ENCODE measurements around the gene SEMA3A.
"Not testable (repeated sequence)": the region's sequence is repeated elsewhere in the genome, so short reads cannot be mapped to it uniquely, and the experiment has no call there.

Gene SEMA3A

DNA sequence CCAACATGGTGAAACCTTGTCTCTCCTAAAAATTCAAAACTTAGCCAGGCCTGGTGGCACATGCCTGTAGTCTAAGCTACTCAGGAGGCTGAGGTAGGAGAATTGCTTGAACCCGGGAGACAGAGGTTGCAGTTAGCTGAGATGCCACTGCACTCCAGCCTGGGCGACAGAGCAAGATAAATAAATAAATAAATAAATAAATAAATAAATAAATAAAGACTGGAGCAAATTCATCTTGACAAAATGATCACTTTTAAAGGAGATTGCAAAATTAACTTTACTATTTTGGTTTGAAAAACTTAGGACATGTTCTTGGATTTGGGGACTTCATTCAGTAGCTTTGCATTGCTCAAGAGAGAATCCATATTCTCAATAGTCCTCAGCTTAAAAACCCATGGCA lies 137.0 kb downstream of the SEMA3A start:
- no peak for DNase-seq

GRCh38 chr7:84055904-84056605 lies 138.5 kb downstream of the SEMA3A start:
- DNase-seq: no peak

DNA sequence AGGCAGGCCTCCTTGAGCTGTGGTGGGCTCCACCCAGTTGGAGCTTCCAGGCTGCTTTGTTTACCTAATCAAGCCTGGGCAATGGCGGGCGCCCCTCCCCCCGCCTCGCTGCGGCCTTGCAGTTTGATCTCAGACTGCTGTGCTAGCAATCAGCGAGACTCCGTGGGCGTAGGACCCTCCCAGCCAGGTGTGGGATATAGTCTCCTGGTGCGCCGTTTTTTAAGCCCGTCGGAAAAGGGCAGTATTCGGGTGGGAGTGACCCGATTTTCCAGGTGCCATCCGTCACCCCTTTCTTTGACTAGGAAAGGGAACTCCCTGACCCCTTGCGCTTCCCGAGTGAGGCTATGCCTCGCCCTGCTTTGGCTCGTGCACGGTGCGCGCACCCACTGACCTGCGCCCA lies 139.4 kb downstream of the SEMA3A start:
- not testable (repeated sequence) for DNase-seq

- DNase-seq: no peak
Observed at GRCh38 chr7:84049071-84049836, 145.3 kb downstream of the SEMA3A start.

DNA sequence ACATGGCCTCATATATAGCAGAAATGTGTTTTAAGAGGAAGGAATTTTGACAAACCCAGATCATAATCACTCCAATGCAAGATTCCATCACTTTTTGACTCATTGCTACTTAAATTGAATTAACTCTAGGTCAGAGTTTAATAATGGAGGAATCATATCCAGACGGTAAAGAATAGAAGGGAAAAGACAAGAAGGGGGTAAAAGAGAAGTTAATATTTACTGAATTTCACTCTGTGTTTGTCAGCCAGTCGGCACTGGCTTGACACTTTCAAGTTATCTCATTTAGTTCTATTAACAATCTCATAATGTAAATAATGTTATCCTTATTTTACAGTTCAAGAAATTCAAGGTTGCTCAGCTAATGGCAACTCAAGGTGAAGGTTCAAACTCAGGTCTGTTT lies 147.5 kb downstream of the SEMA3A start:
- DNase-seq: no peak

GRCh38 chr7:84044834-84045233 lies 149.8 kb downstream of the SEMA3A start:
- DNase-seq: no peak

GRCh38 chr7:84043661-84044191 lies 150.9 kb downstream of the SEMA3A start:
- no peak for DNase-seq

GRCh38 chr7:84042110-84042539 lies 152.5 kb downstream of the SEMA3A start:
- DNase-seq: no peak

DNA sequence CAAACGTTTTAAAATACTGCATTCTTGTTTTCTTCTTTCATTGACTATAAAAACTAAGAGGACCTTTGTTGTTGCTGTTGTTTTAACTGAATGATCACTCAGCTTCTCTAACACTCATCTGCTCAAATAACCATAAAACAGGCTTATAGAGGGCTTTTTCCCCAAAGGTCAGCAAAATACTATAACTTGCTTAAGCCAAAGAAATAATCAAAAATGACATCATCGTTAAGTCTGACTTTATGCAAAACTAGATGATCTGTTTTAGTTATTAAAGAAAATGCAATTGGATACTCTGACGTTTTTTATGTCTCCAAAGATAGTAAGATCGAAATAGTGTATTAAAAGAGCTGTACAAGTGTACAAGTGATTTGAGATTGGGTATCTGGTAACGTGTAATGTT lies 152.9 kb downstream of the SEMA3A start:
- no peak for DNase-seq

GRCh38 chr7:84040355-84040754 lies 154.2 kb downstream of the SEMA3A start:
- DNase-seq: no peak

DNA sequence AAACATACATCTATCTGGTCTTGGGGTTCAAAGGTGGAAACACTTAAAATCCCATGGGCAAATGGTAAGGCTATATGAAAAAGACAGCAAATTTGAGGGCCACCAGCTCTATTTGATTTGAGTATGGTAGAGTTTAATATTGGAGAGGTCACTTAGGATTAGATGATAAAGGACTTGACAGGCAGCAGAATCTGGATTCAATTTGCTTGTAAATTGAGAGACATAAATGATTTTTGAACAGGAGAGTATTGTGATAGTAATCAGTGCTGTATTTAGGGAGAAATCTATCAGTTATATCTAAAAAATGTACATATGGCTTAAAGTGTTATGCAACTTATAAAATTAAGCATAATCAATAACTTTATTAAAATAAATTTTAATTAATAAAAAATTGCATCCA lies 155.2 kb downstream of the SEMA3A start:
- no peak for DNase-seq

GRCh38 chr7:84027678-84028077 lies 166.9 kb downstream of the SEMA3A start:
- no peak for DNase-seq

DNA sequence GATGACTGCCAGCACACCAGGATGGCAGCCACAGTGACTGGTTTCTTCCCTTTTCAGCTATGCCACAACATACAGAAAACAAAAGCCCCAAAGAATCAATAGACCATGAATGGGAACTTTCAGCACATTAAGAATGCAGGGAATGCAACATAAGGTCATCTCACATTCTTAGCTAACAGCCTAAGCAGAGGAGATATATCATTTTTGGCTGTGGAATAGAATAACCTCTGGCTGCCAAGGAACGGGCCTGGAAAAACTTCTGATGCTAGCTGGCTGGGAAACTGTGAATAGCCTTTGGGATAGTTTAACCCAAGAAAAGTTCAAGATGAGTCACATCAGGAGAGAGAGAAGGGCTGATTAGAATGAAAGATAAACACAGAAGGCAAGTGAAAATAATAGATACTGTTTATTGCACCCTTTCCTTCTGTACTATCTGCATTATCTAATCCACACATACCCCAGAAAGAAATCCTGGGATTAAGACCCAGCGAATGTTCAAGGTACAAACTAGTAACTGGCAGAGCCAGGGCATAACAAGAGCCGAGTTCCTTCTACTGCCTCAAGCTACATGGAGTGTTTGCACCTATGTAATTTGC lies 169.2 kb downstream of the SEMA3A start:
- peak; percentile 84 for DNase-seq

- no peak for DNase-seq
Observed at GRCh38 chr7:84022684-84023308, 171.8 kb downstream of the SEMA3A start.

DNA sequence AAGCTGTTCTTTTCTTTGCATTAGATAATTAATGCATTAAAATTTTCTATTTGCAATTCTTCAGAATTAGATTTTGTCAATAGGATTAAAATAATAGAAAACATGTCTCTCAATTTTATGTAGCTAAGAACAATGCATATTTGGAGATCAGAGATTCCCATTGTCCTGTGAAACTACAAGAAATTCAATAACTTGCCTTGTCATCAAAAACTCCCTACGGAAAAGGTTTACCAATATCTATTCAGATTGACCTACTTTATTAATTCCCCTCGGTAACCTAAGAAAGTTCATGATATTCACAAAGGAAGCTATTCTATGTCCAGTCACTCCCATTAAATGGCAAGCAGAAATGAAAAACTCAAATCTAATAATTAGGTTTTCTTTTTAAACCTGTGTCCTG lies 172.6 kb downstream of the SEMA3A start:
- DNase-seq: no peak

GRCh38 chr7:84021292-84021908 lies 173.2 kb downstream of the SEMA3A start:
- no peak for DNase-seq

DNA sequence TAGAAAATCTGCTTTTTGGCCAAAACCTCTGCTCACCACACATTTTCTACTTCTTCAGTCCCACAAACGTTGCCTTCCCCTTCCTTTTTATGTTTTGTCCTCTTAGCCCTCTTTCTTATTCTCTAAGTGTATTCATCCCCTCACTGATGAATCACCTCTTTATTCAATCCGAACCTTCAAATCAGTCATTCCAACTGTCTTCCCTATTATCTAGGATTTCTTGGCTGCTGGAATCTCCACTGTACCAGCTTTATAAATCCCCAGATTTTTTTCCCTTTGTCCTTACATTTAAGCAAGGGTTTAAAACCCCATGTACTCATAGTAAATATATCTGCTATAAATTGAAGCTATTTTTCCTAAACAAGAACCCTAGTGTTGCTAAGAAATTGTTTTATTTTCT lies 176.9 kb downstream of the SEMA3A start:
- DNase-seq: no peak

DNA sequence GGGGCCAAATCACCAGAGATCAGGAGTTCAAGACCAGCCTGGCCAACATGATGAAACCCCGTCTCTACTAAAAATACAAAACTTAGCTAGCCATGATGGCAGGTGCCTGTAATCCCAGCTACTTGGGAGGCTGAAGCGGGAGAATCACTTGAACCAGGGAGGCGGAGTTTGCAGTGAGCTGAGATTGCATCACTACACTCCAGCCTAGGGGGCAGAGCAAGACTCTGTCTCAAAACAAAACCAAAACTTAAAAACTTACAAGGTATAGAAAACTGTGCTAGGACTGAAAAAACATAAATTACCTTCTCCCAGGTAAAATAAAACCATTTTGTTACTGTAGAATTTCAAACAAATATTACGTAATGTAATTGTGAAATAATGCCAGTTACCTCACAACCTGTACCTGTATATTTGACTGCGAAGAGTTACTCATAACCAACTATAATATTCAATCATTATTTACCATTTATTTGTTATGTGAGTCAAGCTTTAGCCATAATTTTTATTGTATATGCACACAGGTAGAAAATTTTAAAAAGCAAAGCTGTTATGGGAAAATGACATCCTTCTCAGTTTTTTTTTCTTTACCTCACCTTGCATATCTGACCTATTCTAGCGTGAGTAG lies 180.9 kb downstream of the SEMA3A start:
- DNase-seq: no peak

DNA sequence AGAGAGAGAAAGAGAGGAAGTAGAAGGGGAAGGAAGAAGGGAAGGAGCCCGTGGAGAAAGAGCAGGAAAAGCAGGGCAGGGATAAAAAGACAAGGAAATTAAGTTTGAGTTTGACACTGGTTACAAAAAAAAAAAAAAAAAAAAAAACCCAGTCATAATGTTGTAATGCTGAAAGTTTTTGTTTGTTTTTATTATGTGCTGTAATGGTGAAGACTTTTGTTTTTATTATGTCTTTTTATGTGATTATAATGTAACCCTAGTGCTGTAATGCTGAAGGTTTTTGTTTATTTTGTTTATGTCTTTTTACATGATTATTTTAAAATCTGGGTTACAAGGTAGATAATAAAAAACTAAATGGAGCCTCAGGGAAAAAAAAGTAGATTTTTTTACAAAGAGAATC lies 184.8 kb downstream of the SEMA3A start:
- DNase-seq: no peak

DNA sequence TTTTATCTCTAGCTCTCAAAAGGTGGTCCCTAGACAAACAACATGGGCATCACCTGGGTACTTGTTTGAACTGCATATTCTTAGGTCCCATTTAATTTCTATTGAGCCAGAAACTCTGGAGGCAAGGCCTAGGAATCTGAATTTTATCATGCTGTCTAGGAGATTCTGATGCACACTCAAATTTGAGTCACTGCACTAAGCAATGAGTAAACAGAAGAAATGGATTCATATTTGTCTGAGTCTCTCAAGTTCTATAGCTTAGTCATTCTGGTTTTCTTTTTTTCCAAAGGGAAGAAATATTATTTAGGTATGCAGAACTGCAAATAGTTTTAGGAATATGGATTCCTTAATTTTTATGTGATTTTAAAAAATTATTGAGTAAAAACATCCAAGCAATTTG lies 185.5 kb downstream of the SEMA3A start:
- DNase-seq: no peak

GRCh38 chr7:84003191-84003590 lies 191.4 kb downstream of the SEMA3A start:
- no peak for DNase-seq

- no peak for DNase-seq
Observed at GRCh38 chr7:84002348-84002747, 192.2 kb downstream of the SEMA3A start.
